Measurements from ENCODE around the gene MLXIP. TPM values are rescaled to one million over a fixed set of nuclear protein-coding genes. Genes with fewer than 3 reads are reported as not detected.
A peak's percentile ranks its signal among the peaks of the same experiment; 100 is the strongest.
"Not testable (repeated sequence)": the region's sequence is repeated elsewhere in the genome, so short reads cannot be mapped to it uniquely, and the experiment has no call there.

The MLXIP gene
- polyA plus RNA-seq, 4 donors, result 8.5 to 55.0 (median 30.5) TPM

DNA sequence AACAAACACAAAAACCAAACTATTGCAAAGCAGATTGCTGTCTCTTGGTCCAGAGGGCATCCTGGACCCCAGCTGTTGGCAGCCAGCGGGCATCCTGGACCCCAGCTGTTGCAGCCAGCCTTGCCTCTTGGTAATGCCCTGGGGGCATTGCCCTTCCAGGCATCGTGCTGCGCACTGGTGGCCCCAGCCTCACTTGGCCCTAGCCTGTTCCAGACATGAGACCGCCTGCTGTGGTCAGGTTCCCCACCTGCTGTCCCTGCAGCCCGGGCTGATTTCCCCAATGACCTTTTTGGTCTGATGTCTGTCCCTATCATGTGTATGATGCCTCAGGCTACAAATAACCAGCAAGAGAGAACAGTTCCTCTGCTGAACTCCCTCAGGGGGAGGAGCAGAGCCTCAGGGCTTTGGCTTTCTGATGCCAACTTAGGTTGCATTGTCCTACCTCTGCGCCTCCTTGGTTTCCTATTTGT is 20.8 kb downstream of the MLXIP start:
- DNase-seq (no peak), FAIRE-seq (no peak)
- Histone ChIP-seq H3K36me3 (ENCODE audit: control insufficient read depth in 3 of 3, insufficient read depth in 2 of 3, low read depth in 1 of 3, low read length in 3 of 3) (peaks cover 0 to 27% (median 0%) of the 10 kb centered on the region in 3 donors), H3K27ac (ENCODE audit: low read depth in 1 of 3, low read length in 2 of 3) (peak overlapping the region; percentile 55 to 92 (median 85)), H3K4me3 (ENCODE audit: low read depth in 1 of 3, low read length in 3 of 3) (no peak overlapping the region), H3K4me1 (ENCODE audit: control insufficient read depth in 3 of 3, insufficient read depth in 2 of 3, low read depth in 1 of 3, low read length in 2 of 3) (peaks cover 11 to 59% (median 27%) of the 10 kb centered on the region in 3 donors), H3K9me3 (ENCODE audit: control insufficient read depth in 2 of 2, insufficient read depth in 1 of 2, low read depth in 1 of 2, low read length in 1 of 2) (no peaks in the 10 kb centered on the region), H3K27me3 (ENCODE audit: control insufficient read depth in 3 of 3, insufficient read depth in 3 of 3, low read length in 3 of 3) (no peaks in the 10 kb centered on the region)
- WGBS, 3 donors, result 75 to 83% (median 78%) methylated on average over 6 of the region's 6 CpGs

DNA sequence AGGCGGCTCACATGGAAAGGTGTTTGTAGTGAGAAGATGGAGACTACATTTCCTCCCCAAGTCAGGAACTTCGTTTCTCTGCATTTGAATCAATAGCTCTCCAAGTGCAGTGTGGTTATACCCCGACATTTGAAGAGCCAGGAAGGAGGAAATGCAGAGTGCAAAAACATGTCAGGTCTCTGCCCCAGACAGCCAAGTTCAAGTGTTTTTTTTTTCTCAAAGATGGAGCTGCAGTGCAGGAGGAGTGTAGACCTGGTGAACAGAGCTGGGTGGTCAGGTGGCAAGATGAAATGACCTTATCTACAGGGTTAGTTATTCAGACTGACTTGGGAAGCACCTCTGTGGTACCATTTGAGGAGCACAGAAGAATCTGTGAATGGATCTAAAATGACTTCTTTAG is 21.3 kb downstream of the MLXIP start:
- Histone ChIP-seq H3K36me3 (ENCODE audit: control insufficient read depth in 3 of 3, insufficient read depth in 2 of 3, low read depth in 1 of 3, low read length in 3 of 3) (peaks cover 0 to 28% (median 0%) of the 10 kb centered on the region in 3 donors), H3K4me1 (ENCODE audit: control insufficient read depth in 3 of 3, insufficient read depth in 2 of 3, low read depth in 1 of 3, low read length in 2 of 3) (peaks cover 13 to 61% (median 27%) of the 10 kb centered on the region in 3 donors), H3K27ac (ENCODE audit: low read depth in 1 of 3, low read length in 2 of 3) (peak overlapping the region; percentile 55 to 92 (median 85)), H3K27me3 (ENCODE audit: control insufficient read depth in 3 of 3, insufficient read depth in 3 of 3, low read length in 3 of 3) (no peaks in the 10 kb centered on the region), H3K9me3 (ENCODE audit: control insufficient read depth in 2 of 2, insufficient read depth in 1 of 2, low read depth in 1 of 2, low read length in 1 of 2) (no peaks in the 10 kb centered on the region), H3K4me3 (ENCODE audit: low read depth in 1 of 3, low read length in 3 of 3) (no peak overlapping the region)
- FAIRE-seq (no peak), DNase-seq (no peak)
- 19 to 36% (median 25%) methylated on average over 3 of the region's 3 CpGs for WGBS, 3 donors

GRCh38 chr12:122100568-122100967 is 22.0 kb downstream of the MLXIP start:
- FAIRE-seq, result no peak
- Histone ChIP-seq H3K27ac (ENCODE audit: low read depth in 1 of 3, low read length in 2 of 3) (peak overlapping the region in 2 of 3 donors; percentile 0 to 37), H3K4me1 (ENCODE audit: control insufficient read depth in 3 of 3, insufficient read depth in 2 of 3, low read depth in 1 of 3, low read length in 2 of 3) (peaks cover 16 to 63% (median 27%) of the 10 kb centered on the region in 3 donors)

DNA sequence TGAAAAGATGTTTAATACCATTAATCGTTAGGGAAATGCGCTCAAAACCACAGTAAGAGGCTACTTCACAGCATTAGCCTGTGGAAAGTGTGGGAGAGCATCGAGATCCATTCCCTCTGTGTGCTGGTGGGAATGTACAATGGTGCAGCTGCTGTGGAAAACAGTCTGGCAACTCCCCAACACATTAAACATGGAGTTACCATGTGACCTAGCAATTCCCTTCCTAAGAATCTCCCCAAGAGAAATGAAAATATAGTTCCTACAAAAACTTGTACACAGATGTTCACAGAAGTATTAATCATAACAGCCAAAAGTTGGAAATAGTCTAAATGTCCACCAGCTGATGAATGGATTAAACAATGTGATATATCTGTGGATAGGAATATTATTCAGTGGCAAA is 23.8 kb downstream of the MLXIP start:
- peaks cover 0 to 23% (median 0%) of the 10 kb centered on the region in 3 donors for H3K36me3 ChIP-seq (ENCODE audit: control insufficient read depth in 3 of 3, insufficient read depth in 2 of 3, low read depth in 1 of 3, low read length in 3 of 3)
- DNase-seq (no peak), FAIRE-seq (no peak)
- H3K4me1 ChIP-seq (ENCODE audit: control insufficient read depth in 3 of 3, insufficient read depth in 2 of 3, low read depth in 1 of 3, low read length in 2 of 3), result peaks cover 21 to 62% (median 37%) of the 10 kb centered on the region in 3 donors
- no peaks in the 10 kb centered on the region for H3K9me3 ChIP-seq (ENCODE audit: control insufficient read depth in 2 of 2, insufficient read depth in 1 of 2, low read depth in 1 of 2, low read length in 1 of 2)
- no peak overlapping the region for H3K4me3 ChIP-seq (ENCODE audit: low read depth in 1 of 3, low read length in 3 of 3)
- peak overlapping the region in 1 of 3 donors; percentile 76 for H3K27ac ChIP-seq (ENCODE audit: low read depth in 1 of 3, low read length in 2 of 3)
- 63 to 73% (median 67%) methylated on average over 3 of the region's 3 CpGs for WGBS, 3 donors
- H3K27me3 ChIP-seq (ENCODE audit: control insufficient read depth in 3 of 3, insufficient read depth in 3 of 3, low read length in 3 of 3), result no peaks in the 10 kb centered on the region

More at GRCh38 chr12:122100568-122100967, 22.0 kb downstream of the MLXIP start:
- DNase-seq, result no peak
- H3K4me3 ChIP-seq (ENCODE audit: low read depth in 1 of 3, low read length in 3 of 3), result no peak overlapping the region
- no peaks in the 10 kb centered on the region for H3K9me3 ChIP-seq (ENCODE audit: control insufficient read depth in 2 of 2, insufficient read depth in 1 of 2, low read depth in 1 of 2, low read length in 1 of 2)
- H3K36me3 ChIP-seq (ENCODE audit: control insufficient read depth in 3 of 3, insufficient read depth in 2 of 3, low read depth in 1 of 3, low read length in 3 of 3), result peaks cover 0 to 25% (median 0%) of the 10 kb centered on the region in 3 donors
- 16 to 66% (median 42%) methylated on average over 1 of the region's 1 CpG for WGBS, 3 donors
- H3K27me3 ChIP-seq (ENCODE audit: control insufficient read depth in 3 of 3, insufficient read depth in 3 of 3, low read length in 3 of 3), result no peaks in the 10 kb centered on the region

DNA sequence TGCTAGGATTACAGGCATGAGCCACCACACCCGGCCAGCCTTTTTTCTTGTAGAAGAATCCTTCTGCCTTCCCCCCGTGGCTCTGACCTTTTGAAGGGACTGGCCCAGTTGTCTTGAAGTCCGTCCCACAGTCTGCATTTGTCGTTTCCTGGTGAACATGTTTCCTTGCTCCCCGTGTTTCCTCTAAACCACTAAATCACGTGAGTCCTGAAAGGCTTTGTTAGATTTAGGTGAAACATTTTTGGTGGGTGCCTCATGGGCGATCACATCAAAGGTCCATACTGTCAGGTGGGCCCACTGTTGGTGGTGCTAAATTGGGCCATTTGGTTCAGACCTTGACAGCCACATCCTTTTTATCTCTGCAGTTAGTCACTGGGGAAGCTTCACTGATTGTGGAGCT is 26.3 kb downstream of the MLXIP start:
- 11 to 24% (median 17%) methylated on average over 7 of the region's 7 CpGs for WGBS, 3 donors
- peaks cover 0 to 26% (median 0%) of the 10 kb centered on the region in 3 donors for H3K36me3 ChIP-seq (ENCODE audit: control insufficient read depth in 3 of 3, insufficient read depth in 2 of 3, low read depth in 1 of 3, low read length in 3 of 3)
- peak overlapping the region; percentile 20 to 73 (median 68) for H3K27ac ChIP-seq (ENCODE audit: low read depth in 1 of 3, low read length in 2 of 3)
- H3K4me3 ChIP-seq (ENCODE audit: low read depth in 1 of 3, low read length in 3 of 3), result no peak overlapping the region
- no peak for DNase-seq
- peaks cover 14 to 44% (median 29%) of the 10 kb centered on the region in 3 donors for H3K4me1 ChIP-seq (ENCODE audit: control insufficient read depth in 3 of 3, insufficient read depth in 2 of 3, low read depth in 1 of 3, low read length in 2 of 3)
- H3K27me3 ChIP-seq (ENCODE audit: control insufficient read depth in 3 of 3, insufficient read depth in 3 of 3, low read length in 3 of 3), result no peaks in the 10 kb centered on the region
- no peak for FAIRE-seq
- H3K9me3 ChIP-seq (ENCODE audit: control insufficient read depth in 2 of 2, insufficient read depth in 1 of 2, low read depth in 1 of 2, low read length in 1 of 2), result no peaks in the 10 kb centered on the region

GRCh38 chr12:122105496-122105895 is 26.9 kb downstream of the MLXIP start:
- H3K9me3 ChIP-seq (ENCODE audit: control insufficient read depth in 2 of 2, insufficient read depth in 1 of 2, low read depth in 1 of 2, low read length in 1 of 2); FAIRE-seq; H3K4me3 ChIP-seq (ENCODE audit: low read depth in 1 of 3, low read length in 3 of 3); DNase-seq; H3K27me3 ChIP-seq (ENCODE audit: control insufficient read depth in 3 of 3, insufficient read depth in 3 of 3, low read length in 3 of 3): not testable (repeated sequence)
- H3K36me3 ChIP-seq (ENCODE audit: control insufficient read depth in 3 of 3, insufficient read depth in 2 of 3, low read depth in 1 of 3, low read length in 3 of 3), result peaks cover 0 to 26% (median 0%) of the 10 kb centered on the region in 3 donors
- H3K4me1 ChIP-seq (ENCODE audit: control insufficient read depth in 3 of 3, insufficient read depth in 2 of 3, low read depth in 1 of 3, low read length in 2 of 3), result peaks cover 12 to 40% (median 25%) of the 10 kb centered on the region in 3 donors
- peak overlapping the region; percentile 48 to 73 (median 70) for H3K27ac ChIP-seq (ENCODE audit: low read depth in 1 of 3, low read length in 2 of 3)
- 20 to 42% (median 35%) methylated on average over 11 of the region's 11 CpGs for WGBS, 3 donors

- DNase-seq (peak in 1 of 2 donors; percentile 86), FAIRE-seq (no peak)
- Histone ChIP-seq H3K27ac (ENCODE audit: low read depth in 1 of 3, low read length in 2 of 3) (peak overlapping the region in 1 of 3 donors; percentile 79), H3K9me3 (ENCODE audit: control insufficient read depth in 2 of 2, insufficient read depth in 1 of 2, low read depth in 1 of 2, low read length in 1 of 2) (no peaks in the 10 kb centered on the region), H3K27me3 (ENCODE audit: control insufficient read depth in 3 of 3, insufficient read depth in 3 of 3, low read length in 3 of 3) (no peaks in the 10 kb centered on the region), H3K4me3 (ENCODE audit: low read depth in 1 of 3, low read length in 3 of 3) (no peak overlapping the region), H3K4me1 (ENCODE audit: control insufficient read depth in 3 of 3, insufficient read depth in 2 of 3, low read depth in 1 of 3, low read length in 2 of 3) (peaks cover 12 to 42% (median 21%) of the 10 kb centered on the region in 3 donors), H3K36me3 (ENCODE audit: control insufficient read depth in 3 of 3, insufficient read depth in 2 of 3, low read depth in 1 of 3, low read length in 3 of 3) (peaks cover 0 to 26% (median 0%) of the 10 kb centered on the region in 3 donors)
- 21 to 49% (median 28%) methylated on average over 8 of the region's 8 CpGs for WGBS, 3 donors
These were observed 28.3 kb downstream of the MLXIP start for GRCh38 chr12:122106843-122107242.

DNA sequence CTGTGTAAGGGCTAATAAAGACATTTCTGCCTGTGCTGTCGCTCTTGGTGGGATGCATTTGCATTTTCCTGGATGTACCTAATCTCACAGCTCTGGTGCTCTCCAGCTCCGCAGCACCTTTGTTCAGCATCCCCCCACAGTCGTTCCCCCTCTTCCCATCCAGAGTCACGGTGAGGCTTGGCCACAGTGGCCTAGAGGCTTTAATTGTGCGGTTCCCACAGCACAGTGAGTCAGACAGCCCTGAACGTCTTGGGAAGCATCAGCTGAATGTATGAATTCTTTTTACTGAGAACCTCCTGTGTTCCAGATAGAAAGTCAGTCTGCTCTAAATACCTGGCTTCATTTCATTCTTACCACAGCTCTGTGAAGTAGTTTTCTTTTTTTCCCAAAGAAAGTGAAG is 28.7 kb downstream of the MLXIP start:
- peak overlapping the region in 1 of 3 donors; percentile 79 for H3K27ac ChIP-seq (ENCODE audit: low read depth in 1 of 3, low read length in 2 of 3)
- WGBS, 3 donors, result 39 to 58% (median 41%) methylated on average over 6 of the region's 6 CpGs
- no peak overlapping the region for H3K4me3 ChIP-seq (ENCODE audit: low read depth in 1 of 3, low read length in 3 of 3)
- FAIRE-seq (no peak), DNase-seq (no peak)
- H3K4me1 ChIP-seq (ENCODE audit: control insufficient read depth in 3 of 3, insufficient read depth in 2 of 3, low read depth in 1 of 3, low read length in 2 of 3), result peaks cover 11 to 45% (median 20%) of the 10 kb centered on the region in 3 donors
- no peaks in the 10 kb centered on the region for H3K27me3 ChIP-seq (ENCODE audit: control insufficient read depth in 3 of 3, insufficient read depth in 3 of 3, low read length in 3 of 3)
- no peaks in the 10 kb centered on the region for H3K9me3 ChIP-seq (ENCODE audit: control insufficient read depth in 2 of 2, insufficient read depth in 1 of 2, low read depth in 1 of 2, low read length in 1 of 2)
- H3K36me3 ChIP-seq (ENCODE audit: control insufficient read depth in 3 of 3, insufficient read depth in 2 of 3, low read depth in 1 of 3, low read length in 3 of 3), result peaks cover 0 to 26% (median 0%) of the 10 kb centered on the region in 3 donors
